ENCODE data around the gene CHST11.

DNA sequence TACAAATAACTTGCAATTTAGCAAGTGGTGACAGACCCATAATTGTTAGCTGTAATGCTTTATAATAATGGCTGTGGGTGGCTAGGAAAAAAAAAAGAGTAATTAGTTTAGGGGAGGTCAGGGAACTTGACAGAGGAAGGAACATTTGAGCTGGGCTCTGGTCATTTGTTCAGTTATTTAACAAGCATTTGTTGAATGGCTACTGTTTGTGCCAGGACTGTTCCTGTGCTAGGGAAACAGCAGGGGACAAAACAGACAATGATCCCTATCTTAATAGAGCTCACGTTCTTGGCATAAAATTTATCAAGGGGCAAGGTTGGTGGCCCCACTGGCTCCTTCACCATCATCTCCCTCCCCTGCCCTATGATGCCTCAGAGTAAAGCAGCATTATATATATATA, 18.5 kb downstream of the CHST11 start:
- TF ChIP-seq POLR2A (IDR thresholded peaks at IDR 0.05), result no peak
- TF ChIP-seq, protein P1, sequence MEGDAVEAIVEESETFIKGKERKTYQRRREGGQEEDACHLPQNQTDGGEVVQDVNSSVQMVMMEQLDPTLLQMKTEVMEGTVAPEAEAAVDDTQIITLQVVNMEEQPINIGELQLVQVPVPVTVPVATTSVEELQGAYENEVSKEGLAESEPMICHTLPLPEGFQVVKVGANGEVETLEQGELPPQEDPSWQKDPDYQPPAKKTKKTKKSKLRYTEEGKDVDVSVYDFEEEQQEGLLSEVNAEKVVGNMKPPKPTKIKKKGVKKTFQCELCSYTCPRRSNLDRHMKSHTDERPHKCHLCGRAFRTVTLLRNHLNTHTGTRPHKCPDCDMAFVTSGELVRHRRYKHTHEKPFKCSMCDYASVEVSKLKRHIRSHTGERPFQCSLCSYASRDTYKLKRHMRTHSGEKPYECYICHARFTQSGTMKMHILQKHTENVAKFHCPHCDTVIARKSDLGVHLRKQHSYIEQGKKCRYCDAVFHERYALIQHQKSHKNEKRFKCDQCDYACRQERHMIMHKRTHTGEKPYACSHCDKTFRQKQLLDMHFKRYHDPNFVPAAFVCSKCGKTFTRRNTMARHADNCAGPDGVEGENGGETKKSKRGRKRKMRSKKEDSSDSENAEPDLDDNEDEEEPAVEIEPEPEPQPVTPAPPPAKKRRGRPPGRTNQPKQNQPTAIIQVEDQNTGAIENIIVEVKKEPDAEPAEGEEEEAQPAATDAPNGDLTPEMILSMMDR (IDR thresholded peaks at IDR 0.05), result no peak
- TF ChIP-seq EP300 (IDR thresholded peaks at IDR 0.05), result no peak

All from sigmoid colon (tissue), 4 donors.